Measurements from ENCODE around the gene MORN4.
A peak's percentile ranks its signal among the peaks of the same experiment; 100 is the strongest.
"Not testable (repeated sequence)": the region's sequence is repeated elsewhere in the genome, so short reads cannot be mapped to it uniquely, and the experiment has no call there.

Gene MORN4

DNA sequence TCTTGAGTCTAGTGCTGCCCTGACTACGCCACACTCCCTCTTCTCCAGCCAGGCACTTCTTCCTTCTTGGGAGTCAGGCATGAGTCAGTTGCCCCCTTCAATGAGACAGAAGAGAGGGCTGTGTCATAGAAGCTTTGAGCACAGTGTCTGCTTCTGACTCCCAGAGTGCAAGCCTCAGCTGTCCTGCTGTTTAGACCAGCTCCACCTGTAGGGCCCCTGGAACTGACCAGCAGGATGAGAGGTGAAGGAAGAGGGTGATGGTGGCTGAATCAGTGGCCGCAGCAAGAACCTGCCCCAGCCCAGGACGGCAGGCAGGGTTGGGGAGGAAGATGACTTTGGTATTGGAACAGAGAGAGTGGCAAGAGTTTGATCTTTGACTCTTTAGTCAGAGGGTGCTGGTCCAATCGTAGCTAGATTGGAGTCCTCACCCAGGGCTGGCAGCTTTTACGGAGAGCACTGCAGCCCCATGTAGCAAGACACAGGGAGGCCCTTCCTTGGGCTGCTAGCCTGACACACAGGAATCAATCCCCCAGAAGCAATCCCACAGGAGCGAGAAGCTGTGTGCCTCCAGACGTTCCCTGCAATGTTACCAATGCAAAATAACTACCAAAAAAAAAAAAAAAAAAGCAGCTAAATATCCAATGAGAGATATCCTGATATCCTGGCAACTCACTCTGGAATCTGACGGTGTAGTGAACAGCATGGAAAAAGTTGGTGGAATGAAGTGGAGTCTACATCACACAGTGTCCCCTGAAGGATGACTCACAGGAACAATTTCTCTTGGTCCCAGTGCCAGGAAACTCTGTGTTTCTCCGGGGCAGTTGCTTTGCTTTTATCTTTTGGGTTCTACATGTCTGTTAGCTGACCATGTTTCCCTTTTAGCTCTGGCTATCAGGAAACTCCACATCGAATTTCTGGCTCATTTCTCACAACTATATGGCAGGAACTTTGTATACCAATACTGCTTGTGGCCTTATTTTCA is 36.9 kb downstream of the MORN4 start:
- DNase-seq: no peak

- no peak for DNase-seq
Measured at GRCh38 chr10:97593421-97593820, 39.9 kb downstream of the MORN4 start.

- DNase-seq: peak; percentile 64
Measured at GRCh38 chr10:97590748-97591495, 42.4 kb downstream of the MORN4 start.

- DNase-seq: no peak
Measured at GRCh38 chr10:97590082-97590747, 43.1 kb downstream of the MORN4 start.

- DNase-seq: no peak
Measured at GRCh38 chr10:97589479-97589878, 43.8 kb downstream of the MORN4 start, which contains the start of gene C10orf62. Gene C10orf62 (plus strand): TSS chr10:97589721. CDS start chr10:97589898, 177 bp downstream.

GRCh38 chr10:97587183-97587582 is 46.1 kb downstream of the MORN4 start:
- DNase-seq: no peak

DNA sequence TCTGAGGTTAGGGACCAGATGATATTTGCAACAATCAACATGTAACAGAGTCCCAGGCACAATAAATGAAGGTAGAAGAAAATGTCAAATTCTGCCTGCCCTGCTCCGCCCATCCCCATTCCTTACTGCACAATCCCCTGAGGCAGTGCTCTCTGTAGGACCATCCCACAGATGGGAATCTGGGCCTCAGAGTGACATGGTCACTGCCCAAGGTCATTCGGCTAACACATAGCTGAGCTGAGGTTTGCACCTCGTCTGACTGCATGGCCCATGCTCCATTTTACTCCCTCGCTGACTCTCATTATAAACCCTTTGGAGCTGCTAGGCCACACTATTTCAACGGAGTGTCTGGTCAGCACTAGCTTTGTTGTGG is 47.9 kb downstream of the MORN4 start:
- DNase-seq: no peak

DNA sequence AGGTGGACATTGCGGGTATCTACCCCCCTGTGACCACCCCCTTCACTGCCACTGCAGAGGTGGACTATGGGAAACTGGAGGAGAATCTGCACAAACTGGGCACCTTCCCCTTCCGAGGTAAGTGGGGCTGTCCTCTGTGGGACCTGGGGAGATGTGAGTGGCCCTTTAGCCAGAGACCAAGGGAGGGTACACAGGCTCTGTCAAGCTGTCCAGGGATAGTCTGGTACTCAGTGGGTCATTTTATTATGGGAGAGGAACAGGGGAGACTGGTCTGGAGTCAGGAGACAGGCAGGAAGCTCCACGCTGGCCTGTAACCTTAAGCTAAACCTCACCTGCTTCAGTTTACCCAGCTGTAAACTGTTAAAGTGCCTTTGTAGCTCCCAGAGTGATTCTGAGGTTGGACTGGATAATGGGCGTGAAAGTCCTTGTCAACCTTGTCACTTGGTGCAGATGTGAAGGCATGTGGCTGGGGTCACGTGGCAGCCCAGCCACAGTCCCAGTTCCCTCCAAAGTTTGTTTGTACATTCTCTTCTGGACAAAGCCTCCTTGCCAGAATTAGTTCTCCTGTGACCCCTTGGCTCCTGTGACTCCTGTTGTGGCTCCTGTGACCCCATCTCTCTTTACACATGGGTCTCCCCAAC is 48.4 kb downstream of the MORN4 start:
- no peak for DNase-seq

DNA sequence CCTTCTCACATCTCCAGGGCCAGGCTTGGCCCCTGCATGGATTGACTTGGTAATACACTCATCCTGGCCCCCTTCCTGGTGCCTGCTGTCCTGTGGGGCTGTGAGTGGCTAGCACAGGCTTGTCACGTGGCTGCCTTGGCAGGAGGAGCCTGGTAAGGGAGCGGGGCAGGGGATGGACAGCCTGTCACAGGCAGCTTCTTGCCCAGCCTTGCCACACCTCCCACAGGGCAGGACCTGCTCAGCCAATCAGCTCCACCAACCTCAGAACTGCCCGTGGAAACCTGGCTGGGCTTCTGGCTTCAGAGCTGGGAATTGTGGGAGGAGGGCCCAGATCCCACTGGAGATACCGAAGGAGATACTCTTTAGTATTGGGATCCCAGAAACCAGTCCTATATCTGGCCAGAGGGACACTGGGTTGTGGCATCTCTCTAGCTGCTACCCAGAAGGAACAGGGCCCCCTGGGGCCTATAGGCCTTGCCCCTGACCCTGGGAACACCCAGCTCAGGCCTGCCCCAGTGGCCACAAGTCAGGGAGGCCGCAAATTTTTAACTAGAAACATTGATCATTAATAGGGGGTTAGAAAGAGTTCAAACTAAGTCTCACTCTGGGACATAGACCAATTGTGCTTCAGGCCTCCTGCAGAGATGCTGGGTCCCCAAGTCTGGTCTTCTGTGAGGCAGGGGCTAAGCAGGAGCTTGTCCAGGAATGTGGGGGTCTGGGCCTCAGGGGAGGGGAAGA is 49.1 kb downstream of the MORN4 start, which contains the start of gene HOGA1:
HOGA1 (plus strand) TSS at position 330 of the 738 bp plus-strand sequence; CDS start at position 645, 315 bp downstream.
- peak; percentile 61 for DNase-seq

DNA sequence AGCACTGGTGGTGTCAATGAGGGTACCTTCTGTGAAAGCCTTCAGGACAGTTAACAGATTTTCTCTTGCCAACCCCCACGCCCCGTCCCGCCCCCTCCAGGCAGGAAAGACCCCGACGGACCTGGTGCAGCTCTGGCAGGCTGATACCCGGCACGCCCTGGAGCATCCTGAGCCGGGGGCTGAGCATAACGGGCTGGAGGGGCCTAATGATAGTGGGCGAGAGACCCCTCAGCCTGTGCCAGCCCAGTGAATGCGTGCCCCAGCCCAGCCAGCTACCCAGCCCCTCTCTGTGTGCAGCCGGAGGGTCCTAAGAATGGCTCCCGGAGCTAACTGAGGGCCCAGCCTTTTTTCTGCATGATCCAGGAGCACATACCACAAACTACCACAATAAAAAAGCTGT is 49.8 kb downstream of the MORN4 start:
- DNase-seq: no peak

DNA sequence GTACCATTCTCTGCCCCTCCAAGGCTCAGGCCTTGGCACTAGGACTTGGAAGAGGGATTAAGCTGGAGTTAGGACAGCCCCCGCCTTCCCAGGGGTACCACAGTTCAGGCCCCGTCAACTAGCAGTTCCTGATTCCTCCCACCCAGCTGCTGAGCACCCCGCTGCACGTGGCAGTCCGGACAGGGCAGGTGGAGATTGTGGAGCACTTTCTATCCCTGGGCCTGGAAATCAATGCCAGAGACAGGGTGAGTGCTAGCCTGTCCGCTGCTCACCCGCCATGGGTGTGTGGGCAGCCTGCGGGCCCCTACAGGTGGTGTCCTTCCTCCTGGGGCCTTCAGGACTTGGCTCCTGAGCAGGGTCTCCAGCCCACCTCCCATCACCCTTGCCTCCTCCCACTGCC is 51.1 kb downstream of the MORN4 start:
- no peak for DNase-seq

DNA sequence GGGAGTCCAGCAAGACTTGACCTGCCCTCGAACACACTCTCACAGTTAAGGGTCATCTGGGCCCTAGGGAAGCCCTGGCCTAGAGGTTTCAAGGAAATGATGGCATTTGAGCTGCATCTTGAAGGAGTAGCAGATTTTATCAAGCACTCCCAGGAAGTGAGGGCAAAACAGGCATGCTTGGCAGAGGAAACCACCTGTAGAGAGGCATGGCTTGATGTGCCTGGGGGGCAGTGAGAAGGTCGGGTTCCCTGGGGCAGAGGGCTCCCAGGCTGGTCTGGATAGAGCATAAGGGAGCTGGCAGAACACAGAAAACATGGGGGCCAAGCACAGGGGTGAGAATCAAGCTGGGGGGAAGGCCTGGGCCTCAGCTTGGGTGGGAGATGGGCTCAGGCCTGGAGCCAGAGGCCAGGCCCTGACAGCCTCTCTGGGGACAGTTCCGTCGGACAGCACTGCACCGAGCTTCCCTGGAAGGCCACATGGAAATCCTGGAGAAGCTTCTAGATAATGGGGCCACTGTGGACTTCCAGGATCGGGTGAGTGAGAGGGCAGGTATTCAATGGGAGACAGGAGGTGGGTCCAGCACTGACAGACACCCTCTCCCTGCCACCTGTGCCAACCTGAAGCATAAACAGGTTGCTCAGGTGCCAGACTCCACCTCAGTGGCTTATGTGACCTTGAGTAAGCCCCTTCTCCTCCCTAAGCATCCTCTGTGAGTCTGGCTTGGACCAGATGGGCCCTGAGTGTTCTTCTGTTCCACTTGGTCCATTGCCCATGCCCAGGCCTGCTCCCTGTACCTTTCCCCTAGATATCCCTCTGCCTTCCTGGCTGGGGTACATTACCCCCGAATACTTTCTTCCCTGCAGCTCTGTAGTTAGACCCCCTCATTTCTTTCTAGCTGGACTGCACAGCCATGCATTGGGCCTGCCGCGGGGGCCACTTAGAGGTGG is 52.6 kb downstream of the MORN4 start:
- no peak for DNase-seq

GRCh38 chr10:97578171-97578844 is 55.0 kb downstream of the MORN4 start:
- DNase-seq: no peak

- DNase-seq: no peak
Measured at GRCh38 chr10:97577701-97578100, 55.6 kb downstream of the MORN4 start.

DNA sequence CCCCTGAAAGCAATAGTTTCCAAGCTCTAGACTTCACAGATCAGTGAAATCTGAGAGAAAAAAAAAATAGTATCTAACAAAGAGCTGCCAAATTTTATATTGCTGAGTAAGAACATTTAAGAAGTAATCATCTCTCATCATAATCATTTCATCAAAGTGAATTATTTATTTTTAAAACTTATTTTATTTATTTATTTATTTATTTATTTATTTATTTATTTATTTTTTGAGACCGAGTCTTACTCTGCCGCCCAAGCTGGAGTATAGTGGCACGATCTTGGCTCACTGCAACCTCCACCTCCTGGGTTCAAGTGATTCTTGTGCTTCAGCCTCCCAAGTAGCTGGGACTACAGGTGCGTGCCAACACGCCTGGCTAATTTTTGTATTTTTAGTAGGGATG is 56.8 kb downstream of the MORN4 start:
- DNase-seq: not testable (repeated sequence)

- DNase-seq: no peak
Measured at GRCh38 chr10:97575127-97575668, 58.1 kb downstream of the MORN4 start.

GRCh38 chr10:97574374-97575126 is 58.8 kb downstream of the MORN4 start:
- no peak for DNase-seq

DNA sequence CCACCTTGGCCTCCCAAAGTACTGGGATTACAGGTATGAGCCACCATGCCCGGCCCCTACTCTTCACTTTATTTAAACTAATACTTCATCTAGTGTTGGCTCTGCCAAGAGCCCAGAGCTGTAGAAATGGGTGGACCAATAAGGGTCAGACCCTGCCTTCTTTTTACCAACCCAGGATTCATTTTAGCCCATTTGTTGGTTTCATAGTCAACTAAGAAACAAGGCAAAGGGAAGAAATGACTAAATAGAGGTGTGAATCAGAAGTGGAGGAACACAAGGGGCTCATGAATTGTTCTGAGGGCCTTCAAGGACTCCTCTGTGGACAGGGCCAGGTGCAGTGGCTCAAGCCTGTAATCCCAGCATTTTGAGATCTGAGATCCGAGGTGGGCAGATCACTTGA is 59.6 kb downstream of the MORN4 start:
- no peak for DNase-seq

DNA sequence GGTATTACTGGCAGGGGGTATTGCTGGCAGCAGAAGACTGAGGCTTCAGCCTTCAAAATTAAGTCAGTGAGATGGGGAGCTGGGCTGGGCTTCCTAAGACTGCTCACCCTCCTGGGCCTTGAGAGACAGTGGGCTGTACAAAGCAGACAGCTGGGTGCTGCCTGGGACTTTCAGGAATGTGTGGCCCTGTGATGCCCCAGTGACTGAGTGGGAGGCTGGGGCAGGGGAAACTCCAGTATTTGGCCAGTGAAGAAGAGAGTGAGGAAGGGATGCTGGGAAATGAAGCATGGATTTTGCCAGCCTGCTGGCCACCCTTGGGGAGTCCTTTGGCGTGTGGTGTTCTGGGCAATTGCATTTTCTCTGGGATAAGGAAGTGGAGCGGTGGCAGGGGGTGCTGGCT is 60.3 kb downstream of the MORN4 start:
- no peak for DNase-seq

Data from NCI-H82 (cell line).